HG03565 (cell line): ENCODE results near the gene TAAR9.

ENCODE experiments used
- ATAC-seq: cut with Tn5 transposase; IDR thresholded peaks from one replicate; pipeline ENCODE4 v1.9.1; 2021; ENCODE audit warnings: mild to moderate bottlenecking, moderate library complexity; ENCODE audit not compliant: unreplicated experiment

The TAAR9 gene, protein sequence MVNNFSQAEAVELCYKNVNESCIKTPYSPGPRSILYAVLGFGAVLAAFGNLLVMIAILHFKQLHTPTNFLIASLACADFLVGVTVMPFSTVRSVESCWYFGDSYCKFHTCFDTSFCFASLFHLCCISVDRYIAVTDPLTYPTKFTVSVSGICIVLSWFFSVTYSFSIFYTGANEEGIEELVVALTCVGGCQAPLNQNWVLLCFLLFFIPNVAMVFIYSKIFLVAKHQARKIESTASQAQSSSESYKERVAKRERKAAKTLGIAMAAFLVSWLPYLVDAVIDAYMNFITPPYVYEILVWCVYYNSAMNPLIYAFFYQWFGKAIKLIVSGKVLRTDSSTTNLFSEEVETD

DNA sequence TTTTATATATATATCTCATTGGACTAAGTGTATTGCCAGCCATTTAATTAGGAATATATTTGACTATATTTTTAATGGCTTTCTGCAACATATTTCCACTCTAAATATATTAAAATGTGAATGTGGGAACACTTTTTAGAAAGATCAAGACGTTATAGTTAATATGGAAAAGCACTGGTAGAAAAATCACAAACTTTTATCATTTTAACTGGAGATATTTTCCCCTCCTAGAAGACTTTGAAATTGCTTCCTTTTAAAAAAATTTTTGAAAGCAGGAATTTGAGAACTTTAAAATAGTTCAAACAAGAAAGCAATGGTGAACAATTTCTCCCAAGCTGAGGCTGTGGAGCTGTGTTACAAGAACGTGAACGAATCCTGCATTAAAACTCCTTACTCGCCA is at the start of gene TAAR9:
Gene TAAR9, plus strand, starts transcription at position 301 of the 400 bp plus-strand sequence. Its CDS starts 13 bp downstream, at position 314.
- ATAC-seq: no peak

DNA sequence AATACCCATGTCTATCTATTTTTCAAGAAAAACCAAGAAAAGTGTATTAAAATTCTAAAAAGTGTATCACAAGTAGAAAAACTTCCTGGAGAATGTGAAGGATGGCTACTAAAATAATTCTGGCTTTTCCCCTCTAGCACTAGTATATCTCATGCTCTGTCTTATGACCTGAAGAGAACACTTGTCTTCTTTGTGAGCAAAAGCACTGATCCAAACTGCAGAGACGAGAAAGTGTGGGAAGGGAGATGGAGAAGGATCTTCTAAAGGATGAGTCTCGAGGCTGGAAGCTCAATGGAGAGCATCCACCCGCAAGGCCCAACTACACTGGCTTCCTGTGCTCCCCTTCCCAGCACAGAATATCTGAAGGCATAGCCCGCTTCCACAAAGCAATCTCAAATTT is 48.7 kb upstream of the TAAR9 start:
- ATAC-seq: no peak

DNA sequence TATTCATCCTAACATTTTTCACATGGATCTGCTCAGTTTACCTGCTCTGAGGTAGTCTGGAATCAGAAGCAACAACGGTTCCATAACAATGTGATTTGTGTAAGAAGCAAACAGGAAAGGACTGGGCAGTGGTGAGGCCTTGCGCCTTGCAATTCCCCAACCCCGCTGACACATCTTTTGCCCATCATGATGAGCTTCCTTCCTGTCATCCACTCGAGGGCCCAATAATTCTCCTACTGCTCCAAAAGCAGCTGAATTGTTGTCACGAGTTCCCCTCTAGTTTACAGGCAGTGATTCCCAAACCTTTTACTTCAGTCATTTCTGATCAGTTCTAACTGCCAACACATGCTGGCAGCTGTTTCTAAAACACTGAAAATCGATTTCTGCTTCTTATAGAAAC is 48.1 kb upstream of the TAAR9 start:
- no peak for ATAC-seq

DNA sequence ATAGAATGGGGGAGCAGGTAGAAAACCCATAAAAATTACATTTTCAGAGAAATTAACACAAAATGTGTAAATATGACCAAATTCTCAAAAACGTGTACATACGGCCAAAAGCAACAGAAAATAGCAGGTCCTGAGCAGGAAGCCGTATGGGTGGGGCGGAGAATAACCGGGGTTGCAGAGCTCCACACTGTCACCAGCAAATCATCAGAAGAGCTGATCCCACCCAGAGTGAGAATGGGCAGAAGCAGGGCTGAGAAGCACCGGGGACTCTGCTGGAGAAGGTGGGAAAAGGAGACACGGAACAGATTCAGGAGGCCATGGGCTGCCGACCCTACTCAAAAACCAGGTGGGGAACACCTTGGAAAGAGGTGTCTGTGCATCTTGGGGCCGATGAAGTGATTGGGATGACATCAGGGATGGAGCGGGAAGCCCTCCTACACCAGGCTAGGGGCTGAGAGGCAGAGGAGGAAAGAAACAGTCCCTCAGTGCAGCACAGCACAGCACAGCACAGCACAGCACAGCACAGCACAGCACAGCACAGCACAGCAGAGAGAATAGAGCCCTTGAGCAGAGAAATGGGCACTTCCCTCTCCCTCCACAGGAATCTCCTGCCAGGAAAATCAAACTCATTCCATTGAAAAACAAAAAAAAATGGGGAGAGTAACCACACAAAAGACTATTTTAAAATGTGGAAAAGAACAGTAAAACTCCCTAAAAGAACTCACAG is 47.4 kb upstream of the TAAR9 start:
- ATAC-seq: peak; percentile 29

DNA sequence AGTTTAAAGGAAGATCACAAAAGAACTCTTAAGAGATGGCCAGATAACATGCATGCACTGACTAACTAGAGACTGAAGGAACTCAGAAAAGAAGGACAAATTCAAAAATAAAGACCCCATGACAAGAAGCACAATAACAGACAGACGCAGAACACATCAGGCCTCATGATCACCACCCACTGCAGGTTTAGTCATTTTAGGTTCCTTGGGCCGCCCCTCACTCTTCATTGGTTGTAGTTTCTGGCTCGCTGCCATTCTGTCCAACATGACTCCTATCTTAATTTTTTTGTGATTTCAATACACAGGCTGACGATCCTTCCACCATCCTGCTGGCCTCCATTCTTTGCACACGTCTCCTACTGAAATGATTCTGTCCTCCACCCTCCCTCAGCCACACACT is 46.8 kb upstream of the TAAR9 start:
- no peak for ATAC-seq

DNA sequence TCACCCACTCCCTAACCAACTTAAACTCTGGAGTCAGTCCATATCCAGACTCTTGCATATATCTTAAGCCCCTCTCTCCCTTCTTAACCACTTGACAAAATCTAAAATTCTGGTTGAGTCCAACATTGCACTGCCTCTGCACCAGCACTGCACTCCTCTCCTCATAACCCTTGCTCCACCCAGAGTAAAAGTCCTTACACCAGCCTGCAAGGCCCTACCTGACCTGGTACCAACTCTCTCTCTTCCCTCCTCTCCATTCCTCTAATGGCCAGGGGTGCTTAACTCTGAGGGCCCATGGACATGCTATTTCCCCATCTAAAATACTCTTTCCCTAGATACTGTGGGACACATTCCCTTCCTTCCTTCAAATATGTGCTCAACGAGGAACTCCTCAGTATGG is 46.2 kb upstream of the TAAR9 start:
- no peak for ATAC-seq

DNA sequence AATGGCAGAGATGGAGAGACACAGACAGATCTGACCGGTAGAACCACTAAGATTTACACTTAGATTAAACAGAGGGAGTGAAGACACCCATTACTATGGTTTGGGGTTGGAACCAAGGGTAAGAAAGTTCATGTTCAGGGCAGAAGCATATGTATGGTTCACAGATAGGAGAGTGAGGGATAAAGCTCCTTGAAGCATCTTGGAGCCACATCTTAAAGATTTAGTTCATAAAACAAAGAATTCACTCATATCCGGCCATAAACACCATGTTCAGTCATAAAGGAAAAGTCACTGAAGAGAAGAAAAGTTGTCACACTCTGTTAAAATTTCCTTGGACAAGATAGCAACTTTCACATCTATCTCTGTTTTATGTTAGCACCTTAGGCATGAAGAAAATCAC is 43.1 kb upstream of the TAAR9 start:
- ATAC-seq: peak; percentile 26

DNA sequence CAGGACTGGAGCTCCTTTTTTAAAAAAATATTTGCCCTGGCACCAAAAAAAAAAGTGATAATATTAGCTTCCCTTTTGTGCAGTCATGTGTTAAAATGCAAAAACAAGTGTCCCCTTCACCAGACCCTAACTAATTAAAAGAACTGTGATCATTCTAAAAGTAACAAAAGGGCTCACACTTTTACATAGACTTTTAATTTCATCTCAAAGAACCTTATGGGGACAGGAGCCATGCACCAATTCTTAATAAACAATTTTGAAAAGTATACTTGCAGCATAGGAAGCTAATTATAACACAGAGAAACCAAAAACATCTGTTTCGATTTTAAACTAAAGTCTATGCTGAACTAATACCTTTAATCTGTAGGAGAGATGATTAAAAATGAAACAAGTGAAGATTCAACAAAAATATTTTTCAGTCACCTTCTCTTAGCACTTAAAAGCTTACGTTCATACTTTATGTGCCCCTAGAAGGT is 42.4 kb upstream of the TAAR9 start:
- ATAC-seq: peak; percentile 42

DNA sequence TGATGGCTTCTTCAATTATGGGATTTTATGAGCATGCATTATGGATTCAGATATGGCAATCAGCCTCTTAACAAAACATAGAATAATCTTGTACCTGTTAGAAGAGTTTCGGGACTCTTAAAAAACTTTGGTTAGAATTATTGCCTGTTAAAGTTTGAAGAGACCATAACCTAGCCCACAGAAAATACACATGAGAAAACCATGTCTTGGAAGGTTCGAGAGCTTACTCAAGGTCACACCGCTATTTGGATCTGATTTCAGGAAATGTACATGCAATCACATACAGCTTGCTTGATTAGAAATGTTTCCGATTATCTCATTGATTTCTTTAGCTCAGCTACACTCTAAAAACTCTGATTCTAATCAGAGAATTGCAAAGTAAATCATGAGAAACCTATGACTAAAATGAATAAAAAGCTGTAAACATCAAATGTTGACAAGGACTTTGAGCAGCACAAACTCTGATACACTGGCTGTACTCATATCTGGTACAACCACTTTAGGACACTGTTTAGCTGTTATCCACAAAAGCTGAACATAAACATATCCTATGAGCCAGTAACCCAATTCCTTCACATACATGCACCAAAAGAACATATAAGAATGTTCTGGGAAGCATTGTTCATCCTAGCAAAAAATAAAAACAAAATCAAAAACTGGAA is 41.4 kb upstream of the TAAR9 start:
- no peak for ATAC-seq

DNA sequence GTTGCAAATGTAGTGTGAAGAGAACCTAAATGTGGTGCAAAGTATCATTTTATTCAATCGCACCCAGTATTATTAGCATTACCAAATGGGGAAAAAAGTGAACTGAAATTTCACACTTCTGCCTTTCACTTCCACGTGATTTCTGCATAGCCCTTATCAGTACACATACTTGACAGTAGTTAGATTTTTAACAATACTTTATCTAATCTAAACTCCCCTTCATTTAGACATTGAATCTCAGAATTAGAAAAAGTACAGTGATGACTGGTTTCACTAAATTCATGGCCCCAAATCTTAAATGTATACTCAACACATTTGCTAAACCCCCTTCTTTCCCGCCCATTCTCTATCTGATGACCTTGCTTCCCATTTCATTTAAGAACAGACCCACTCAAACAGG is 39.4 kb upstream of the TAAR9 start:
- ATAC-seq: peak; percentile 45

DNA sequence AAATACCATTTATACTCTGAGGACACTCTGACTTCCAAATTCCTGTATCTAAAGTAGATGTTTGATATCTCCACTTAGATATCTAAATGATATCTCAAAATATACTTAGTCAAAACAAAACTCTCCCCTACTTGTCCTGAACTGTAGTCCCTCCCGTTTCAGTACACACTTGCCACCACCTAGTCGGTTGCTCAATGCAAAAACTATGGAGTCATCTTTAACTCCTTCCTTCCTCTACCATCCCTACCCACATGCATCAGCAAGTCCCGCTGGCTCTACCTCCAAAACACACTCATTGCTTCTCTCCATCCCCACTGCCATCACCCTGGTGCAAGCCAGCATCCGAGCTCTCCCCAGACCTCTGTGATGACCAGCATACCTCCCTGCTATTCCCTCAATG is 38.3 kb upstream of the TAAR9 start:
- no peak for ATAC-seq

DNA sequence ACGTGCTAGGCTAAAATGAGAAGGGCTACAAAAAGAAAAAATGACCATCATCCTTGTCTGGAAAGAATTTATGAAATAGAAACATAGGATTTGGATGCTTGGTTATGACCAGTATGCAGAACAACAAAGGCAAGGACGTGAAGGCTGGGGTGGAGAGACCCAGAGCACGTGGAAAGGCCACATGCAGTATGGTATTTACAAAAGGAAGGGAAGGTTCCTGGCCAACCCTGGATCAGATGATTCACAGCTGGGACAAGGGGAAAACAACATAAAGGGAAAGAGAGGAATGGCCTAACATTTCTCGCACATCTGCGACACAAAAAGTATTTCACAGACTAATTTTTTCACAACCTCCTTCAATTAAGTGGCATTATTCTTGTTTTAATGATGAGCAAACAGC is 33.3 kb upstream of the TAAR9 start:
- ATAC-seq: no peak

DNA sequence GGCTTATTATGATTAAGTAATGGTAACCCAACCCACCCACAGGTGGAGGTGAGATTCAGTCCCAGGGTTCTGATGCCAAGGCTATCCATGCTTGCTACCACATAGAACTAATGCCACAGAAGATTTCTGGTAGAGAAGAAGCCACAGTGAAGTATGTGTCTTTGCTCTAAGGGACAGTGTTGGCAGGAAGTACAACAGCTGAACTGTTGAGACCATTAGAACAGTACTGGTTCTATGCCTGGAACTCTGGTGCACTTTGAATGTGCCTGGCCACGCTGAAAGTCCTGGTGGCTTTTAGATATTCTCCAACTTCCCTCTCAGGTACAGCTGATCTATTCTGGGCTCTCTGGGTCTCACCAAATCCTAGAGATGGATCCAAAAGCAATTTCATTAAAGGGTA is 32.9 kb upstream of the TAAR9 start:
- ATAC-seq: no peak

DNA sequence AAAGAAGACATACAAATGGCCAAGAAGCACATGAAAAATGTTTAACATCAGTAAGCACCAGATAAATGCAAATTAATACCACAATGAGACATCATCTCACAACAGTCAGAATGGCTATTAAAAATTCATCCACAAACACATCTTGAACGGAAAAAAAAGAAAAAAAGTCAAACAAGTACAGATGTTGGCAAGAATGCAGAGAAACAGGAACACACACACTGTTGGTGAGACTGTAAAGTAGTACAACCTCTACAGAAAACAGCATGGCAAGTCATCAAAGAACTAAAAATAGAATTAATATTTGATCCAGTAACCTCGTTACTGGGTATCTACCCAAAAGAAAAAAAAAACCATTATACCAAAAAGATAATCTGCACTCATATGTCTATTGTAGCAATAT is 31.6 kb upstream of the TAAR9 start:
- ATAC-seq: no peak

DNA sequence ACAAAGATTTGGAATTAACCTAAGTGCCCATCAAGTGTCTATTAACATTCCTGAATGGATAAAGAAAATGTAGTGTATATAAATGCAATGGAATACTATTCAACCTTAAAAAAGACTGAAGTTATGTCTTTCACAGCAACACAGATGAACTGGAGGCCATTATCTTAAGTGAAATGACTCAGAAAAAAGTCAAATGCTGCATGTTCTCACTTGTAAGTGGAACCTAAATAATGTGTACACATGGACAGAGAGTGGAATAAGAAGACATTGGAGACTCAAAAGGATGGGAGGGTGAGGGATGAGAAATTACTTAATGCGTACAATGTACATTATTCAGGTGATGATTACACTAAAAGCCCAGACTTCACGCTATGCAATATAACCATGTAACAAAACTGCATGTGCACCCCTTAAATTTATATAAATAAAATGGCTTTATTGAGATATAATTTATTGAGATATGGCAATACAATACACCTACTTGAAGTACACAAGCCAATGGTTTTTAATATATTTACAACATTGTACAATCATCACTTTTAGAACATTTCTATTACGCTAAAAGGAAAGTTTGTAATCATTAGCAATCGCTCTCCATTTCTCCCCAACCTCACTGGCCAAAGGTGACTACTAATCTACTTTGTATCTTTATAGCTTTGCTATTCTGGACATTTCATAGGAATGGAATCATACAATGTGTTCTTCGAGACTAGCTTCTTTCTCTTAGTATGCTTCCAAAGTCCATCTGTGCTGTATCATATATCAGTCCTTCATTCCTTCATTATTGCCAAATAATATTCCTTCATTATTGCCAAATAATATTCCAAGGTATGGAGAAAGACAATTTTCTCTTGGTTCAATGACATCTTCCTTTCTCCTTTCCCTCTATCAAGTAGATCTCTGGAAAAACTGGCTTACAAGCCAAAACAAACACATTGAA is 30.9 kb upstream of the TAAR9 start:
- ATAC-seq: no peak

DNA sequence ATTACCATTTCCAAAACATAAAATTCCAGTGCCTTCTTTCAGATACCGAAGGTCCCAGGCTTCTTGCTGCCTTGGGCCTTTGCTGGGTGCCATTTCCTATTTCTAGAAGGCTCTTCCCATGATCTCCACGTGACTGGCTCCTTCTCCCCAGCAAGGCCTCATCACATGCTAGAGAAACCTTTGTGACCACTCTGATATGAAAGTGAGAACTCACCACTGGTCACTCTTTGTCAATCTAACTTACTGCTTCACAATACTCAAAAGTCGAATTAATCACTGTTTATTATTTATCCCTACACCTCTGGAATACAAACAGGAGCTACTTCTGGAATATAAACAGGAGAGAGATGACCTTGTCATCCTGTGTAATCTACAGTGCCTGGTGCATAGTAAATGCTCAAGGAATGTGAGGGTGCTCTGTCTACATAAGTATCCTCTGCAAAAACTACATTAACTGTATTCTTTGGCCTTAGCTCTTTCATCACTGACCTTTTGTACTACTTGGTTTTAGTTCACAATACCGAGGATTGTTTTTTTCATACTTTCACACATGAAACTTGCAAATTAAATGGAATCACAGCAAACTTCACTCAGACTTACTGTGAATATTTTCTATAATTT is 26.8 kb upstream of the TAAR9 start:
- ATAC-seq: no peak

DNA sequence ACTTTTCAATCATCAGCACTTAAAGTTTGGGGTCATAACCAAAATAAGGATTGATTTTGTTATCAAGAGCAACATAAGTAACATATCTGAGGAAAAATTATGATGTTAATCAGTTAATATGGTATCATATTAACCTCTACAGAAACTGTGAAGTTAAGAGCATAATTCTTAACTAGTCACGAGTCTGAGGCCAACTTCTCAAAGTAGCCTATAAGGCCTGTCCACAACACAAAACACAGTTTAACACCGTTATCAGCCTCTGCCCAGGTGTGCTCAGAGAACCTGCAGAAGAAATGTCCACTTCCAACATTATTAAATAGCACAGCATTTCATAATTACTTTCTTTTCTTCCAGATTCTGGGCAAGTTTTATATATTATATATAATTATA is 26.3 kb upstream of the TAAR9 start:
- ATAC-seq: no peak

DNA sequence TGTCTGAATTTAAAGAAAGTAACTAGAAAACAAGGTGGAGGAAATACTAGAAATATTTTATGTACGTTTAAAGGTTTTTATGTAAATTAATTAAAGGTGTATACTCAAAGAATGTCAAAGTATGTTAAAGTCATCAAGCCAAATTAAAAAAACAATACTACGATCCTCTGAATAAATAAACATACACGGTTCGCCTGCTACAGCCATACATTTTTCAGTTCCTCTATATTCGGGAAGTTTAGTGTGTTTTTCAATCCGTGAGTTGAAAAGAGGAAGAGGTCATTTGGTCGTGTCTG is 25.8 kb upstream of the TAAR9 start:
- no peak for ATAC-seq

DNA sequence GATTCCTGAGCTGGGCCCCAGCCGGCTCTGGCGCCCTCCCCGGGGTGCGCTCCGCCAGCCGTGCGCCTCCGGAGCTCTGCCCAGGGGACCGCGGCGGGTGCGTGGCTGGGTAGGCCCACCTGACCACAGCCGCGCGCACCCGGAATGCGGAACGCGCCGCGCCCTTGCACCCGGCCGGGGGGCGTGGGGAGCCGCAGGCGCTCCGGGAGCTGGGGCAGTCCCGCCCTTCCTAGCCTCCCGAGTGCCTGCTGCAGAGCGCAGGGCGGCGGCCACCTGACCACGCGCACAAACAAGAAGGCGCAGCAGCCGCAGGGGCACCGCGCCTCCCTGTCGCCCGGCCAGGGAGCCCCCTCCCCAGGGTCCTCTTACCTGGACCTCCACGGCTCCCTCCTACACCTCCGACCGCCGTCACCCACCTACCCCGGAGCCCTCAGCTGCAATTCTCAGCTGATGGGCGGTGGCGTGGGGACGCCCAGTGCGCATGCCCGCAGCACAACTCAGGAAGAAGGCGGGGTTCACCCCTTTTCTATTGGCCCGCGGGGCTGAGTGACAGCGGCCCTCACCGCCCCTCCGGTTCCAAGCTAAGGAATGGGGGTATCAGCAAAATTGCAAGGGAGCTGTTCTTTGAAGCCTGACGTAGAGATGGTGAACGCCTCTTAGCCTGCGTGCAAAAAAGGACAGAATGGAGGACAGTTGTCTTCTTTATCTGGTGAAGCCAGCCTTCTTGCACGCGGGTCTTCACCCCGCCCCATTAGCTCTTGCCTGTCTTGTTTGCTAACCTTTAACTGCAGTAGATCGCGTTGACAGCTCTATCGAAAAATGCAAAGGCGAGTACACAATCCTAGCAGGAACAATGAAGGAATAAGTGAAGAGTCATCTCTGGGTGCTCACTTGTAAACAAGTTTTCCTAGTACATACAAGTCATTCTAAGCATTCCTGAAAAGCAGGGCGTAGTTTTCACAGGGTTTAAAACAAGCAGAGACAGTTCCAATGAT is 25.1 kb upstream of the TAAR9 start, which contains the start of gene STX7:
Gene STX7, minus strand, starts transcription at position 479 of the 995 bp plus-strand sequence. CDS start 9,586 bp downstream, outside the sequence.
- peak; percentile 81 for ATAC-seq
